Skeletal muscle satellite cell (primary cell): ENCODE results near the gene DMGDH.

Source experiments
- H3K27me3 ChIP-seq: 2 replicates; pipeline ENCODE4 v1.7.0; 2013; ENCODE audit warnings: low read length; ENCODE audit not compliant: control insufficient read depth, insufficient read depth
- H3K36me3 ChIP-seq: 2 replicates; pipeline ENCODE4 v1.7.0; 2013; ENCODE audit warnings: mild to moderate bottlenecking, control low read depth, low read length; ENCODE audit not compliant: insufficient read depth
- H3K4me1 ChIP-seq: 2 replicates; pipeline ENCODE4 v1.7.0; 2013; ENCODE audit warnings: low read length; ENCODE audit not compliant: control insufficient read depth, insufficient read depth
- H3K4me2 ChIP-seq: 2 replicates; pipeline ENCODE4 v1.7.0; 2013; ENCODE audit warnings: mild to moderate bottlenecking, low read length
- H3K4me3 ChIP-seq: 2 replicates; pipeline ENCODE4 v1.7.0; 2013; ENCODE audit warnings: low read length
- H3K9ac ChIP-seq: 2 replicates; pipeline ENCODE4 v1.7.0; 2013; ENCODE audit warnings: mild to moderate bottlenecking, low read depth, low read length, moderate library complexity
- H3K9me3 ChIP-seq: replicated peaks from 2 replicates; pipeline ENCODE4 v1.7.0; 2013; ENCODE audit warnings: mild to moderate bottlenecking, control low read depth, low read length

Gene DMGDH

GRCh38 chr5:79056847-79057246, 12.6 kb downstream of the DMGDH start:
- H3K4me2 ChIP-seq = no peak overlapping the region
- H3K9ac ChIP-seq = no peak overlapping the region
- no peaks in the 10 kb centered on the region for H3K27me3 ChIP-seq
- H3K4me3 ChIP-seq = no peak overlapping the region
- no peaks in the 10 kb centered on the region for H3K36me3 ChIP-seq
- H3K4me1 ChIP-seq = no peaks in the 10 kb centered on the region
- no peaks in the 10 kb centered on the region for H3K9me3 ChIP-seq

GRCh38 chr5:79055017-79055416, 14.5 kb downstream of the DMGDH start:
- Histone ChIP-seq H3K9me3 (no peaks in the 10 kb centered on the region), H3K9ac (no peak overlapping the region), H3K27me3 (no peaks in the 10 kb centered on the region), H3K4me2 (no peak overlapping the region), H3K36me3 (no peaks in the 10 kb centered on the region), H3K4me3 (no peak overlapping the region), H3K4me1 (no peaks in the 10 kb centered on the region)

- no peaks in the 10 kb centered on the region for H3K9me3 ChIP-seq
- H3K4me2 ChIP-seq = no peak overlapping the region
- no peak overlapping the region for H3K4me3 ChIP-seq
- H3K4me1 ChIP-seq = no peaks in the 10 kb centered on the region
- H3K9ac ChIP-seq = no peak overlapping the region
- no peaks in the 10 kb centered on the region for H3K36me3 ChIP-seq
- no peaks in the 10 kb centered on the region for H3K27me3 ChIP-seq
Observed at GRCh38 chr5:79053321-79053720, 16.2 kb downstream of the DMGDH start.

- Histone ChIP-seq H3K9me3 (no peaks in the 10 kb centered on the region), H3K36me3 (no peaks in the 10 kb centered on the region), H3K4me1 (no peaks in the 10 kb centered on the region), H3K4me2 (no peak overlapping the region), H3K9ac (no peak overlapping the region), H3K4me3 (no peak overlapping the region), H3K27me3 (no peaks in the 10 kb centered on the region)
Observed at GRCh38 chr5:79050498-79050897, 19.0 kb downstream of the DMGDH start.

GRCh38 chr5:79048437-79048836, 21.0 kb downstream of the DMGDH start:
- no peaks in the 10 kb centered on the region for H3K36me3 ChIP-seq
- H3K9ac ChIP-seq = no peak overlapping the region
- no peak overlapping the region for H3K4me2 ChIP-seq
- no peak overlapping the region for H3K4me3 ChIP-seq
- H3K9me3 ChIP-seq = no peaks in the 10 kb centered on the region
- no peaks in the 10 kb centered on the region for H3K4me1 ChIP-seq
- no peaks in the 10 kb centered on the region for H3K27me3 ChIP-seq

GRCh38 chr5:79047199-79047598, 22.3 kb downstream of the DMGDH start:
- Histone ChIP-seq H3K36me3 (no peaks in the 10 kb centered on the region), H3K4me3 (no peak overlapping the region), H3K9me3 (no peaks in the 10 kb centered on the region), H3K4me2 (no peak overlapping the region), H3K9ac (no peak overlapping the region), H3K27me3 (no peaks in the 10 kb centered on the region), H3K4me1 (no peaks in the 10 kb centered on the region)

GRCh38 chr5:79042188-79042587, 27.3 kb downstream of the DMGDH start:
- no peak overlapping the region for H3K9ac ChIP-seq
- no peaks in the 10 kb centered on the region for H3K4me1 ChIP-seq
- no peak overlapping the region for H3K4me2 ChIP-seq
- H3K36me3 ChIP-seq = no peaks in the 10 kb centered on the region
- H3K4me3 ChIP-seq = no peak overlapping the region
- H3K27me3 ChIP-seq = no peaks in the 10 kb centered on the region
- no peaks in the 10 kb centered on the region for H3K9me3 ChIP-seq

DNA sequence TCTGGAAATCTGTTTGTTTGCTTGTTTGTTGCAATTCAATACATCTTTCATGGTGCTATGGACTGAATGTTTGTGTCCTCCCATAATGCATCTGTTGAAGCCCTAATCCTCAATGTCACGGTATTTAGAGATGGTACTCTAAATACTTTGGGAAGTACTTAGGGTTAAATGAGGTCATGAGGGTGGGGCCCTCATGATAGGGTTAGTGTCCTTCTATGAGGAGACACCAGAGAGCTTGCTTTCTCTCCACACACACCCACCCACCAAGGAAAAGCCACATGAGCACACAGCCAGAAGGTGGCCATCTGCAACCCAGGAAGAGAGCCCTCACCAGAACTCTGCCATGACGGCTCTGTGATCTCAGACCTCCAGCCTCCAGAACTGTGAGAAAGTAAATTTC, 32.7 kb downstream of the DMGDH start:
- no peaks in the 10 kb centered on the region for H3K9me3 ChIP-seq
- H3K9ac ChIP-seq = no peak overlapping the region
- no peaks in the 10 kb centered on the region for H3K36me3 ChIP-seq
- H3K4me3 ChIP-seq = no peak overlapping the region
- H3K4me2 ChIP-seq = no peak overlapping the region
- no peaks in the 10 kb centered on the region for H3K27me3 ChIP-seq
- H3K4me1 ChIP-seq = no peaks in the 10 kb centered on the region

DNA sequence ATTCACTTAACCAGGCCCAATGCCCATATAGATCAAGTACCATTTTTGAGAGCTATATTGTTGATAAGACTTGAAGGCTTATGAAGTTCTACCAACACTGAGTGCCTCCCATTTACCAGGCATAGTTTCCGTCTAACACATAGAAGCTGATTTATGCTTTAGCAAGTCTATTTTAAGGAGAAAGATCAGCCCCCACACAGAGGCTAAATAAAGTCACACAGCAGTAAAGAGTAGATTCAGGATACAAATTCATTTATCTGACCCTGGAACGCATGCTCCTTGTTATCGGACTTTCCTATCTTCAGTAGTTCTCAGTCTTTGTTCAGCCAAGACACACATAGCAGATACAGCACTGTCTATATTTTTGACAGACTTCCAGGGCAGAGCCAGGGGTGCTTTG, 34.2 kb downstream of the DMGDH start:
- no peaks in the 10 kb centered on the region for H3K9me3 ChIP-seq
- no peak overlapping the region for H3K4me2 ChIP-seq
- H3K9ac ChIP-seq = no peak overlapping the region
- H3K4me1 ChIP-seq = no peaks in the 10 kb centered on the region
- H3K4me3 ChIP-seq = no peak overlapping the region
- H3K36me3 ChIP-seq = no peaks in the 10 kb centered on the region
- no peaks in the 10 kb centered on the region for H3K27me3 ChIP-seq

DNA sequence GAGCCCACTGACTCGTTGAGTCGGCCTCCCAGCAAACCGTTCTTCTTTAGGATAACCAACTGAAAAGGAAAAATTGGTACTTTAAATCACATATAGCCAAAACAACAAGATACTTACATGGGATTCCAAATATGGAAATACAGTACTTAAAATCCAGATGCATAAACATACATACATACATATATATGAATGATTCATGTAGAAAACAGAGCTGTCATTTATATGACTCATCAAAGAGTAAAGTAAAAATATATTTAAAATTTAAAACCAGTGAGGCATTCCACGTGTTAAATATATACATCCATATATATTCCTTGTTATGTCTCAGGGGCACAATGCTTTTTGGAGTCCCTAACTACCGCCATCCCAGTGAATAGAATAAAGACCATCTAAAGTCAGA, 36.7 kb downstream of the DMGDH start:
- no peak overlapping the region for H3K9ac ChIP-seq
- no peaks in the 10 kb centered on the region for H3K27me3 ChIP-seq
- H3K4me1 ChIP-seq = no peaks in the 10 kb centered on the region
- no peak overlapping the region for H3K4me2 ChIP-seq
- H3K9me3 ChIP-seq = no peaks in the 10 kb centered on the region
- no peaks in the 10 kb centered on the region for H3K36me3 ChIP-seq
- no peak overlapping the region for H3K4me3 ChIP-seq

GRCh38 chr5:79032031-79032695, 37.3 kb downstream of the DMGDH start:
- Histone ChIP-seq H3K9me3 (no peaks in the 10 kb centered on the region), H3K4me1 (no peaks in the 10 kb centered on the region), H3K36me3 (no peaks in the 10 kb centered on the region), H3K9ac (no peak overlapping the region), H3K4me3 (no peak overlapping the region), H3K27me3 (no peaks in the 10 kb centered on the region), H3K4me2 (no peak overlapping the region)

DNA sequence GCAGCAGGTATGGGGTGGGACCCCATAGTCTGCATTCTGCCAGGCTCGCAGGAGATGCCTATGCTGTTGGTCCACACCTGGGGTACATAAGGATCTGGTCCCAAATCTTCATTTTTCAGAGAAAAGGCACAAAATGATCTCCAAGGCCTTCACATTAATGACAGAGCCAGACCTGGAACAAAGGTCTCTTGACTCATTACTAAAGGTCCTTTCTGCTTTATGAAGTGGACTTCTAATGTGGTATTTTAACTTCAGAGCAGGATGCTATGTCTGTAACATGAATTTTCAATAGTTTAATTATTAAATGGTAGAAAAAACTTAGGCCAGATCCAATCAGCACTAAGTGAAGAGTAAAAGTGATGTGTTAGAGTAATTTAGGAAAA, 38.0 kb downstream of the DMGDH start:
- Histone ChIP-seq H3K4me3 (no peak overlapping the region), H3K36me3 (no peaks in the 10 kb centered on the region), H3K9ac (no peak overlapping the region), H3K9me3 (no peaks in the 10 kb centered on the region), H3K27me3 (peaks cover 2% of the 10 kb centered on the region), H3K4me2 (no peak overlapping the region), H3K4me1 (no peaks in the 10 kb centered on the region)
